Right lobe of liver (tissue), 4 donors: ENCODE measurements around the gene UNC80.

Source experiments
- CTCF ChIP-seq, 4 donors: fragments of 200-600 bp in 3 of 4; fragments of 450-650 bp in 1 of 4; IDR thresholded peaks; one replicate each; pipeline versions ENCODE4 v1.5.1 to v1.8.0; 2016 to 2022; ENCODE audit warnings: antibody characterized with exemption in 4 of 4, mild to moderate bottlenecking in 2 of 4
- POLR2A ChIP-seq: fragments of 450-650 bp; IDR thresholded peaks from one replicate; pipeline ENCODE4 v1.6.1; 2017; ENCODE audit warnings: antibody characterized with exemption, mild to moderate bottlenecking
- donor health status: DM: no; HTN: no; CAD: no.
- donor health status: DM: no; HTN: no; CAD: no.
- donor health status: DM: no; HTN: yes; CAD: no.

GRCh38 chr2:210028178-210028577, 256.5 kb downstream of the UNC80 start:
- TF ChIP-seq CTCF (IDR thresholded peaks at IDR 0.05) (no peak), POLR2A (no peak)
